ENCODE results near the gene SYT15B.
"Not testable (repeated sequence)": the region's sequence is repeated elsewhere in the genome, so short reads cannot be mapped to it uniquely, and the experiment has no call there.

Gene SYT15B

DNA sequence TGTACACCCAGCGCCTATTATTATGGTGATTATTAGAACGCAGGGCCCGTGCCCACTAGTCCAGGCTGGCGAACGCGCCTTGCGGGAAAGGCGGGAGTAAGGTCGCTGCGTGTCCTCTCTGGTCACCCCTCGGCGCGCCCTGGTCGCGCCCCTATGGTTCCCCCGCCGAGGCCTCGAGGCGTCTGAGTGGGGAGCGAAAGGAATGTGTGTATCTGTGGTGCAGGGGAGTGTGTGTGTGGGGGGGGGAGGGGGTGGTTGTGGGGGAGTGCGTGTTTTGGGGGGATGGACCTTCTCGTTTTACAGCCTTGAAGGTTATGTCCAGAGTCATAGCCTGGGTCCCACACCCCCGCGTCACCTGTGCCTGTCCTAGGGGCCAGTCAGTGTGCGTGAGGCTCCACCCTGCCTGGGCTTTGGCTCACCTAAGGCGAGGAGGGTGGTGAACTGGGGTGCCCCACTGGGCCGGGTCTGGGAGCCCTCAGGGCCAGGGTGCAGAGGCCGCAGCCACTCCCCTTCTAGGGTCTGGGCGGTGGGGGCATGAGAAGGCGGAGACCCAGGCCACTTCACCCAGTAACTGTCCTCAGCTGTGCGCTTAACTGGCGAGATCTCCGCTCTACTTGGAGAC, at the start of gene SYT15B:
SYT15B (minus strand) TSS at position 39 of the 622 bp plus-strand sequence. CDS start 952 bp downstream, outside the sequence.
- not testable (repeated sequence) for DNase-seq (ENCODE audit: low read depth)

DNA sequence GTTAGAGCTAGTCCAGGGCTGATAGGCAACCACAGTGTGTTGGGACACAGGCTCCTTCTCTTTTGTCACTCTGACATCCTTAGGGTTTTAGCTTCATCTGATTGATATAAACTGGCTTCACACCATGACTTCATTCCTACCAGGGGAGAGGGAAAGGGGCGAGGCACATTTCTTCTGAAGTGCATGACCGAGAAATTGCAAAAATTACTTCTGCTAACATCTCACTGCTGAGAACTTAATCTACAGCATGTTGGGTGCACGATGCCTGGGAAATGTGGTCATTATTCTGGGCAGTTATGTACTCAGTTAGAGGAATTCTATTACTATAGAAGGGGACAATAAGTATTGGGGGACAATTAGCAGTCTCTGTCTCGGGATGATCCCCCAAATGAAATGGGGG, 16.2 kb upstream of the SYT15B start:
- DNase-seq (ENCODE audit: low read depth), result not testable (repeated sequence)

DNA sequence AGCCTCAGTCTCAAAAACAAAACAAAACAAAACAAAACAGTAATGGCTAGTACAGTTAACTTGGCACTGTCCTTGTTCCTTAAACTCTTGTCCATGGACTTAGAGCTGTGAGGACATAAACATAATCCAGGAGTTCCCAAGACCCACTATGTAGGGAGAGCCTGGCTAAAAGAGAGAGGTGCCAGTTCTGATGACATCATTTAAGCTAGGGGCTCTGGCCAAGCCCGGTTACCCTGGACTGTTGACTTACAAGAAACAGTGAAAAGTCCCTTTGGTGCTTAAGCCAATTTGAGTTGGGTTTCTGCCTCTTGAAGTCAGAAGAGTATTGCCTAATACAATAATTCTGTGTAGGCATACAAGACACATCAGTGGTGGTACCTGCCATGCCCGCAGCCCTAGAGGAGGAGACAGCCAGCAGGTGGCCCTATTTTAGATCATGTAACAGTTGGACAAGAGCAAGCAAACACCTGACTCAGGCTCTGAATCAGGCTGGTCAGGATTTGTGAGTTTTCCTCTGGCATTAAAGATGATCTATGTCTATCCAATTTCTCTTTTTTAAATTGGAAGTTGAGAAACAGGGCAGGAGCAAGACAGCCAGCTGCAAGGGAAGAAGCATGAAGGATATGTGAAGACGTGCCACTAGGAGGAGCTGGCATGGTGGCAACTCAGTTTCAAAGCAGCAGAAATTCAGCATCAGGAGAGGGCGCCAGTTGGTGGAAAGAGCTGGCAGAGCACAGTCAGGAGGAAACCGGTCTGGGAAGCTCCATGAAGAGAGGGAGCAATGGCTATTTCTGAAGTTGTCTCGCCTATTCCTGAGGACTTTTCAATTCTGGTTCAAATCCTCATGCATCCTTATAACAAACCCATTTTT, 12.2 kb upstream of the SYT15B start:
- DNase-seq (ENCODE audit: low read depth), result not testable (repeated sequence)

DNA sequence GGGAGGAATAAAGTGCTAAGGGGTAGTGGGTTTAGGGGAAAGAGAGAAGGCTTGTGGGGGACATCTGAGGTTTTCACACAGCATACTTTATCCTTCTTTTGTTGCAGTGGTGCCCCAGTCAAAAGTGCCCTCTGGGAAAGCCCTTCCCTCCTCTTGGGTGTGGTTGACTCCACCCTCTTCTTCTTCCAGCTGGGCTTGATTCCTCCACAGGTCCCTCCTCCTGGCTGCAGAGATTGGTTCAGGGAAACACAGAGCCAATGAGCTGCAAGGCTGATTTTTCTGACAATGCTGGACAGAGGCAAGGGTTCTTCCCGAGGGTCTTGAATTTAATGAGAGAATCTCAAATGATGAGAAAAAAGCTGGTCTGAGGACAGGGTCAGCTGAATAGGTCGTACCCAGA, 7.4 kb upstream of the SYT15B start:
- not testable (repeated sequence) for DNase-seq (ENCODE audit: low read depth)

DNA sequence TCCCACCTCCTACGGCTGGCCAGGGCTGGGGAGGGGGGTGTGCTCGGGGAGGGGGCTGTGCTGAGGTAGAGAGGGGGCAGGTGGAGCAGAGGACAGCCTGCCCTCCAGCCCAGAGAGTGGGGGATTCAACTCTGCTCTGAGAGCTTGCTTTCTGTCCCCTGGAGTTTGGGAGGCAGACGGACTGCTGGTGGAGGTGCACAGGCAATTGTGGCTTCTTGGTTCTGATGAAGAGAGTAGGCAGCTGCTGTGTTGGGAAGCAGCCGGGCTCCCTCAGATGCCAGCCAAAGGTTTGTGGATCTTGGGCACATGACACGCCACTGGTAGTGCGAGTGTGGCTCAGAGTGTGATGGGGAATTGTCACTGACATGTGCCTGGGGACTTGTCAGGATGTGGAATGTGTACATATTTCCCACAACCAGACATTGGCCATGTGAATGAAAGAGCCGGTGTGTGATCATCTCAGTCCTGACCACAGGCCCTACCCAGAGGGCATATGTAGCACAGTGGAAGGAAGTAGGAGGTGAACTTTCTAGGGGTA, 5.3 kb upstream of the SYT15B start:
- DNase-seq (ENCODE audit: low read depth), result not testable (repeated sequence)

DNA sequence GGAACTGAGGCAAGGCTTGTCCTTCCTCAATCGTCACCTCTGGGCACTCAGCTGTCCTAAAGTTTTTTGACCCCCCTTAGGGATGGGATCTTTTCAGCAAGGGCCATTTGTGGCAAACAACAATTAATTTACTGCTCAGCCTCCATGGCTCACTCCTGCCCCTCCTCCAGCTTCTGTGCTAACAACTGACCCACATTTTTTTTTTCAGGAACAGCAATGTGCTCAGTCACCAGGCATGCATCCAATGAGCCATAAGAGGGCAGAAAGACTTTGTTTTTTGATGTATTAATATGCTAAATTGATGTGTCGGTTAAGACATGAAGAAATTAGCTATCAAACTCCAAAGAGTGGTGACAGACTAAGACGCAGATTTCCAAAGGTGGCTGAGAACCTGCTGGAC, 4.7 kb upstream of the SYT15B start:
- DNase-seq (ENCODE audit: low read depth), result not testable (repeated sequence)

DNA sequence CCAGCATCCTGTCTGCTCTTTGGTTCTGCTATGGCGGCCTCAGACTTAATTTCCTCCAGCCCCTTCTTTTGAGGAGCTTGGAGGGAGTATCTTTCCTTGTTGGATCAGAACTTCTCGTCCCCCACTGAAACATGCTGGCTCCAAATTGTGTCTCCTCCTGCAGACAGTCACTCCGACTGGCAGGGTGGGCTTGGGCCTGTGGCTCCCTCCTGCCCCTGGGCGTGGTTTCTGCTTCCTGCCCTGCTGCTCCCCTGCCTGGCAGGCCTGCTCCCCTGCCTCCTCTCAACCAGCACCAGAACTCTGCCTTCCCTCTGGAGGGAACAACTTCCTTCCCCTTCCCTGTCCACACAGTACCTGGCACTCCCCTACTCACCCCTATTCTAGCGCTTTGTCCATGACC, 3.8 kb upstream of the SYT15B start:
- not testable (repeated sequence) for DNase-seq (ENCODE audit: low read depth)

DNA sequence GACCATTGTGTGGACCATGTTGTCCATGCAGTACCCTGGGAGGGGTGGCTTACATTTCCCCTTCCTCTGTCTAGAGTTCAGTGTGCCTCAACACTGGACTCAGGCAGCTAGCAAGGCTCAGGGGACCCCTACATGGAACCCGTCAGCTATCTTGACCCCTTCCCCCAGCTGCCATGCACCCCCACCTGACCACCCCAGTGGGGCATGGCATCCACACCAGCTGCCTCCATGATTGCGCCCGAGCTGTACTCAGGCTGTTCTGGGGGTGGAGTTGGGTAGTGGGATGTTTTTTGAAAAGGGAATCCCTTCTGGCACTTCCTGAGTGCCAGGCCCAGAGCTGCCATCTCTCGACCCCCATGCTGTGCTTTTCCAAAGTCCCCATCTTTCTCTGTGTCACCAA, 1.8 kb upstream of the SYT15B start:
- DNase-seq (ENCODE audit: low read depth), result not testable (repeated sequence)

DNA sequence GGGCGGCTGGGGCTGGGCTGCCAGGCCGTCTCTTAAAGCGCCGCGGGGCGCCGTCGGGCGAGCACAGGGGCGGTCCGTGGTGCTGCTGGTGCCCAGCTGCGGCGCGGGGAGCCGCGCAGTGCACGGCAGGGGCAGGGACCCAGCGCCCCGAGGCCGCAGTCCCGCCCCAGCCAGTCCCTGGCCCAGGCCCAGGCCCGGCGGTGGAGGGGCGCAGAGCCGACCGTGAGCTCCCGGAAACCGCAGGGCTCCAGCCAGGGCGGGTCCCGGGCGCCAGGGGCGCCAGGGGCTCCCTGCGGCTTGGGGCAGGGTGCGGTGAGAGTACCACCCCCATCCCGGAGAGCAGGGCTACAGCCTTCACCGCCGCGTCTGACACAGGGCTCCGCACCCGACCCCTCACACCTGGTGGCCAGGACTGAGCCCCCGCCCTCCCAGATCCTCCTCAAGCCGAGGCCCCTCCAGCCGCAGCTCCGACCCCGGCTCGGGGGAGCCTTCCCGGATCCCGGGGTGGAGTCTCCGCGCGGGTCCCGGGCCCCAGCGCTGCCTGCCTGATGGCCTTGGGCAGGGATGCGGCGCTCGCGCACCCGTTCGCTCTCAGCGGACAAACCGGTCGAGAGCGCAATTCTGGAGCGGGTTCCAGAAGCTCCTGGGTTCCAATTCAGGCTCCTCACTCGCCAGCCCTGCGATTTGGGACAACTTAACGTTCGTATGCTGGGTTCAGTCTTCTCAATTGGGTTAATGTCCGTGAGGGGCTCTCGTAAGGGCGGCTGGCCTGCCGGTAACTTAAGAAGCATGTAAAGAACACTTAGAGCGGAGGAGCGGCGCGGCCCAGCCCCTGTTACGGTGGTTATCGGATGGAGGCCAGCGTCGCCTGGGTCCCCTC, 478 bp downstream of the SYT15B start:
- DNase-seq (ENCODE audit: low read depth), result not testable (repeated sequence)

DNA sequence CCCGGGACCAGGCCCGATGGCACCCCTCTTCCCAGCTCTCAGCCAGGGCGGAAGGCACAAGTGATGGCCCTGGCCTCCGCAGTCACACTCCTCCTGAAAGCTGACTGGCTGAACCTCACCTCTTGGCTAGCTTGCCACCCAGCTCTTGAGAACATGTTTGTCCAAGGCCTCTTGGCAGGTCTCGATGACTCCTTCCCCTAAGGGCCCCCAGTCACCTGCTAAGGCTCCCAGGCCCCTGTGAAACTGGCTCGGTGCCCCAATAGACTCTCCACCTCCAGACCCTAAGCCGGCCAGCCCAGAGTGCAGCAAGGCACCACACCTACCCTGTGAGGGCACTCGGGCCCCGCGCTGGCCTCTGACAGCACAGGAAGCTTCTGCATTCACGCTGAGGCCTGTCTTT, 4.5 kb downstream of the SYT15B start:
- DNase-seq (ENCODE audit: low read depth), result not testable (repeated sequence)

DNA sequence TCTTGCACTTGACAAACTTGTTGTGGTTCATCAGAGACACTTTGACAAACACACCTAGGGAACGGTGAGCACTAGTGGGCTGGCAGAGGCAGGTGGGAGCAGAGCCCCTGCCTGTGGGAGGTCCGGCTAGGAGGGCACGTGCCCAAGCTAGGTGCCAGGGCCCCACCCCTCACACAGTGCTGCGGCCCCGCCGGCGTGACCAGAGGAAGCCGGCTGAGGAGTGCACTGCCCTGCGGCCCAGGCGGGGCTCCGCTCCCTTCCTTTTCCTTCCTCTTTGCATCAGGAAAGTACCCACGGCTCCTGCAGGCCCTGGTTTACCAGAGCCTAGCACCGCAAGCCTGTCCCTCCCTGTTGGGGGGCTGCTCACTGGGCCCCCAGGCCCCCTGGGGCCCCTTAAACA, 7.2 kb downstream of the SYT15B start:
- not testable (repeated sequence) for DNase-seq (ENCODE audit: low read depth)

DNA sequence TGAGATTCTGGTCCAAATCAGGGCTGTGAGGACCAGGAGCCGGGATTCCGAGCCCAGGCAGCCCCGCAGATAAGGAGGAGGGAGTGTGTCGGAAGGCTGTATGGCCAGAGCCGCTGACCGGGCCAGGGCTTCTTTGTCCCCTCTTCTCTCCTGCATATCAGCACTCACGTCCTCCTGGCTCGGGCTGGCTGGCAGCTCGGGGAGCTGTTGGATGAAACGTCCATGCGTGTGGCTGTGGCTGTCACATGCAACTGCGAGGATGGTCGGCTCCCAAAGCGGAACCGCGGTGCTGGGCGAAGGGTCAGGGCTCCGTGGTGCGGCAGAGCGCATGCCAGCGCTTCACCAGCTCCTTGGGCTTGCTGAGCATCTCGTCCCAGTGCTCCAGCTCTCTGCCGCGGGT, 9.5 kb downstream of the SYT15B start:
- DNase-seq (ENCODE audit: low read depth), result not testable (repeated sequence)

DNA sequence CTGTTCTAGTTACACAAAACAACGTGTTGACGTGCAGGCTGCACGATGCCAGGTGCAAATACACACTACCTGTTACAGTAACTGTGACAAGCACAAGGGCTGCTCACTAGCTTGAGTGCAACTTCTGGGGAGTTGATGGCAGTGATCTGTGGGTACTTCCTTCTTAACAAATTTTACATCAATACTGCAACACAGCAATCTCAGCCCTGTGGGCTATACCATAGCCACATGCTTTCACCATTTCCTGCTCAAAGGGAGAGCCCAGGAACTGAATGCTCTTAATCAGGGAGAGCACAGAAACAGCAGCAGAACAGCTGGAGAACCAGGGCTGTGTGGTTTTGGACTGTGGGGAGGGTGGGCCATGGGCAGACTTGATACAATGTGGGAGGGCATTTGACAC, 10.2 kb downstream of the SYT15B start:
- not testable (repeated sequence) for DNase-seq (ENCODE audit: low read depth)

DNA sequence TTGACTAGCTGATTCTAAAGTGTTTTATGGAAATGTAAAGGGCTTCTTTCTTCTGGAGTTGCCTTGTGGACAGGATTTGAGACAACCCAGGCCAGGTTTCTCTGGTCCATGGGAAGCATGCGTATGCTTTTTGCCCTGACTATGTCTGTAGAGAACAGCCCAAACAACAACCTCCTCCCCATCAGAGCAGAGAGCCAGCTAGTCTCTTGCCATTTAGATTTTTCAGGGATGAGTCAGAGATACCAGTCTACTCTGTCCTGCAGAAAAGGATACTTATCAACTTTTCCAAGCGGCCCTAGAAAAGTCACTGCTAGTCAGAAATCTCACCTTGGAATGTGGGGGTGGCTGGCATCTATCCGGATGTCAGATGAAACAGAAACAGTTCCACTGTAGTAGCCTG, 11.6 kb downstream of the SYT15B start:
- not testable (repeated sequence) for DNase-seq (ENCODE audit: low read depth)

DNA sequence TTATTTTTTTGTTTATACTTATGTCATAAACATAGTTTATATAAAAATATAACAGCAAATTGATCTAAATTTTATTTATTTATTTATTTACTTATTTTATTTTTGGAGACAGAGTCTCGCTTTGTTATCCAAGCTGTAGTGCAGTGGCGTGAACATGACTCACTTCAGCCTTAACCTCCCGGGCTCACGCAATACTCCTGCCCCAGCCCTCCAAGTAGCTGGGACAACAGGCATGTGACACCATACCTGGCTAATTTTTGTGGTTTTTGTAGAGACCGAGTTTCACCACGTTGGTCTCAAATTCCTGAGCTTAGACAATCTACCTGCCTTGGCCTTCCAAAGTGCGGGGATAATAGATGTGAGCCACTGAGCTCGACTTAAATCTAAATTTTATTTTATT, 13.0 kb downstream of the SYT15B start:
- DNase-seq (ENCODE audit: low read depth), result not testable (repeated sequence)

DNA sequence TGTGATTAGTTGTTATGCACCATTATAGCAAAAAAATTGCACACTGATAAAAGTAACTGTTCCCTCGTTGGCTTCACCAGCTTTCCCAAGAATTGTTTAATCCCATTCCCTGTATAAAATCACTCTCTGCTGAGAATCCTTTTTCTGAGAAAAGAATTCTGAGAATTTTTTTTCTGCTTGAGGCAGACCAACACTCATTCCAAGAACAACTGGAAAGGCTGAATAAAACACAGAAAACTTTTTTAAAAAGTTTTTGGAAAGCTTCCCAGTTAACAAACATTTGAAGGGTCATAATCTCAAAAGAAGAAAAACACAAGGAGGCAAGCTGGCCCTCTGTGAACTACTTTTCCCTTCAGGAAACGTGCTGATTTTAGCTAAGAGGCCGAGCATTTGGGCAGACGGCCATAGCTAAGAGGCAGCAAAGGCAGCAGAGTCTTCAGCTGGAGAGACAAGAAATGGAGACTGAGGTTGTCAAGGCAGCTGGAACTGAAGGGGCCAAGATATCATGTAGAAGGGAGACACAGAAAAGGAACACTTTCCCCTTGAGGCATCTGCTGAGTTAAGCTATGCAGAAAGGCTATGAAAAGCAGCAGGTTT, 16.5 kb downstream of the SYT15B start:
- DNase-seq (ENCODE audit: low read depth), result not testable (repeated sequence)

DNA sequence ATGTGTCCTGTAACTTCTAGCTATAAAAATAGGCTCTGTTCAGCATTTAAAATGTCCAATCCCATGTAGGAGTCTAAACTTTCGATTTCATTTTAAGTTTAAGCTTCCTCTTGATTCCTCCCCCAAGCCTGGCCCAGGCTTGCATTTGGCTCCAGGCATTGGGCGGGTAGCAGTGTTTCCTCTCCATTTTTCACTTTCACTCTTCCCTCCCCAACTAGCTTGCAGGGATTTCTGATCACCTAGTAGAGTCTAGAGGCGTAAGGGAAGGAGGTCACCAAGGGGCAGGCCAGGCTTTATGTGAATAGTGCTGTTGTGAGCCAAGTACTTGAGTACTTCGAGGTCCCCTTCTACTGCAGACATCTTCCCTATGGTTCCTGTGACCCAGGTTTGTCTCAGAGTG, 18.5 kb downstream of the SYT15B start:
- DNase-seq (ENCODE audit: low read depth), result not testable (repeated sequence)

DNA sequence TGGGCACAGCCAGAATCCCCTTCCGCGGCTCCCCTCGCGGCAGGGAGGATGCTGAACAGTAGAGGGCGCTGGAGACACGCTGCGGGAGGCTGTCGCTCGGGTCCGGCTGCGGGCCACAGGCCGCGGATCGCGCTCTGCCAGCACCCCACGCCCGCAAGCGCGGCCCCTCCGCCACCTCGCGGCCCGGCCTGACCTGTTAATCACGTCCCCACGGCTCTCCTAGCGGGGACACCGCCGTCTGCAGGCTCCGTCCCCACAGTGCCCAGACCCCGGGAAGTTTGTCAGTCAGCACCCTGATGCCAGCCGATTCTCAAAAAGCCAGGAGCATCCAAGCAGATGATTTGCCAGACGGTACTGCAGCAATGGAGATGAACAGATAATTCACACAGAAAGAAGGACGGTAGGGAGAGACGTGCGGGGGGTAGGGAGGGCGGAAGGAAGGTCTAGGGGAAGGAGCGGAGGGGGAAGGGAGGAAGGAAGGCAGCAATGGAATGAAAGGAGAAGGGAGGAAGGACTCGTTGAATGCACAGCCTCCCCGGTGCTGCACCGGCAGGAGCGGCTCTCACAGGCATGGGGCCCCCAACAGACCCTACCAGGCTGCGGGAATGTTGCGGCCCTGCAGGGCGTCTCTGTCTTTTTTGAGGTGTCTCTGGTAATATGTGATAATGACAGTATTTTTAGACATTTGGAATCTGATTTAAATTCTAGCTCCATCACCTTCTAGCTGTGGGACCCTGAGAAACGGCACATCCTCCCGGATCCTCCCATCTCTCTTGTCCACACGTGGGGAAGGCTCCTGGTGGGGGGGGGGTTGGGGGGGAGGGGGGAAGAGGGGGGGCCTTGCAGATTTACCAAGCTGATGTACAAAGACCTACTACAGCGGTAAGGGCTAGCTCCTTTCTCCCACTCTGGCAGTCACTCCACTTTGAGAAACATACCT, 19.5 kb downstream of the SYT15B start:
- DNase-seq (ENCODE audit: low read depth), result not testable (repeated sequence)

DNA sequence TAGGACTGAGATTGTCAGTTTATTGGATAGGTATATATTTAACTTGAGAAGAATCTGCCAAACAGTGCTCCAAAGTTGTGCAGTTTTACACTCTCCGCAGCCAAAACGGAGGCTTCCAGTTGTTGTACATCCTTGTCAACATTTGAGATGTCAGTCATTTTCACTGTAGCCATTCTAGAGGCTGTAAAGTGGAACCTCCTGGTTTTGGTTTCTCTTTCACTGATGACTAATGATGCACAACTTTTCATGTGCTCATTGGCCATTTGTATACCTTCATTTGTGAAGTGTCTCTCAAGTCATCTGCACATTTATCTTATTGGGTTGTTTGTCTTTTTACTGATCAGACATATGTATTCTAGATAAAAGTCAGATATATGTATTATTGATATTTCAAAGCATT, 22.5 kb downstream of the SYT15B start:
- not testable (repeated sequence) for DNase-seq (ENCODE audit: low read depth)

DNA sequence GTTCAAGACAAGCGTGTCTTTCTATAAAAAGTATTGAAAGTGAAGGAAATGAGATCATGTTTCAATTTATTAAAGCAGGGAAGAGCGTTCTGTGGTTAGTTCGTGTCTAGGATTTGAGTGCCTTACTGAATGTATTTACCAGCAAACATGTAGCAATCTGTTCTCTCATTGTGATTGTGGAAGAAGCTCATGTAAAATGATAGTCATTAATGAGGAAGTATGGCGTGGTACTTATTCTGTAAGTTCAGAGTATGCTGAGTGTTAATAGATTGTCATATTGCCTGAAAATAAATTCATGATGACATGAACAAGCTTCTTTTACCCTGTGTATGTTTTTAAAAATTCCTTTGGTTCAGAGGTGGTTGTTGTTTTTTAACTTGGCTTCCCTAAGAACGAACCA, 32.5 kb downstream of the SYT15B start:
- not testable (repeated sequence) for DNase-seq (ENCODE audit: low read depth)

All from stimulated activated CD8-positive, alpha-beta memory T cell treated with anti-CD3 and anti-CD28 coated beads, Interleukin-4, amount 100 ng/mL, for 24 hours (primary cell).